M059J (cell line): ENCODE data around the gene PEX5L. TPM values are rescaled to one million over a fixed set of nuclear protein-coding genes. Genes with fewer than 3 reads are reported as not detected.
"Not testable (repeated sequence)": the region's sequence is repeated elsewhere in the genome, so short reads cannot be mapped to it uniquely, and the experiment has no call there.

ENCODE experiments used
- DNase-seq: peaks from one replicate; pipeline ENCODE4 v3.0.0-alpha.2; 2012; ENCODE audit warnings: low read depth
- total RNA-seq: library from RNA; depleted of rRNA; stranded (reverse); fragments of >200 nt; shearing (Covaris generic); gene quantifications from 2 replicates; pipeline ENCODE4 v1.2.3, GENCODE V29; 2014; rRNA removed

Gene PEX5L, protein sequence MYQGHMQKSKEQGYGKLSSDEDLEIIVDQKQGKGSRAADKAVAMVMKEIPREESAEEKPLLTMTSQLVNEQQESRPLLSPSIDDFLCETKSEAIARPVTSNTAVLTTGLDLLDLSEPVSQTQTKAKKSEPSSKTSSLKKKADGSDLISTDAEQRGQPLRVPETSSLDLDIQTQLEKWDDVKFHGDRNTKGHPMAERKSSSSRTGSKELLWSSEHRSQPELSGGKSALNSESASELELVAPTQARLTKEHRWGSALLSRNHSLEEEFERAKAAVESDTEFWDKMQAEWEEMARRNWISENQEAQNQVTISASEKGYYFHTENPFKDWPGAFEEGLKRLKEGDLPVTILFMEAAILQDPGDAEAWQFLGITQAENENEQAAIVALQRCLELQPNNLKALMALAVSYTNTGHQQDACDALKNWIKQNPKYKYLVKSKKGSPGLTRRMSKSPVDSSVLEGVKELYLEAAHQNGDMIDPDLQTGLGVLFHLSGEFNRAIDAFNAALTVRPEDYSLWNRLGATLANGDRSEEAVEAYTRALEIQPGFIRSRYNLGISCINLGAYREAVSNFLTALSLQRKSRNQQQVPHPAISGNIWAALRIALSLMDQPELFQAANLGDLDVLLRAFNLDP
- total RNA-seq = 0.12 and 1.7 TPM in 2 replicates

DNA sequence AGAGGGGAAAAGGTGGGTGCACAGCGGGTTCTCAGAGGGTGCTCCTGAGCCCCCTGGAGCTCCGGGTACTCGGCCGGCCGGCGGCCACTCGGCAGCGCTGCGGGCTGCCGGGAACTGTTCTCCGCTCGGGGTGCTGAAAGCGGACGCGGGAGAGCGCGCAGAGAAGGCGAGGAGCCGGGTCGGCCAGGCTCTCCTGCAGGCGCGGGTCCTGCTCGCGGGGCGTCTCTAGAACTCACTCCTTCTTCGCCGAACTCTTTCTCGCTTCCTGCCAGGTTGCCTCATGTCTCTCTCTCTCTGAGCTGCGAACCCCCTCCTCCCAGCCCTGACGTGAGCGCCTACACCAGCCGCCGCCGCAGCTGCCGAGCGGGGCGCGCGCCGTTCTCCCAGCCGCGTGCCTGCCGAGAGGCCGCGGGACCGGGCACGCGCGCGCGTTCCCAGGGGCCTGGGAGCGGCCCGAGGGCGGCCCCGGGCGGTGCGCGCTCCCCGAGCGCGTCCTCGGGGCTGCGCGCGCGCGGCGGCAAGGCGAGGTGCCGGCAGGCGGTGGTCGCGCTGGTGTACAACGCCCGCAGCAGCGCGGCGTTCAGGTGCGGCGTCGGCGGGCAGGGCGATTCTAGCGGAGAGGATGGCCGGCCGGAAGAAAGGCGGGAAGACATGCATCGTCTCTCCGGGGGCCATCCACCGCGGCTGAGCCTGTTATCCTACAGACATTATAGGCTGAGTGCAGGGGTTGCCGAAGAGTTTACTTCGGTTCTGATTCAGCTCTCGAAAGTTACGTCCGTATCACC is at the start of gene PEX5L:
Gene PEX5L (minus strand): TSS at position 267 of the 785 bp plus-strand sequence. CDS start 338 bp downstream, outside the sequence.
- peak; percentile 27 for DNase-seq

DNA sequence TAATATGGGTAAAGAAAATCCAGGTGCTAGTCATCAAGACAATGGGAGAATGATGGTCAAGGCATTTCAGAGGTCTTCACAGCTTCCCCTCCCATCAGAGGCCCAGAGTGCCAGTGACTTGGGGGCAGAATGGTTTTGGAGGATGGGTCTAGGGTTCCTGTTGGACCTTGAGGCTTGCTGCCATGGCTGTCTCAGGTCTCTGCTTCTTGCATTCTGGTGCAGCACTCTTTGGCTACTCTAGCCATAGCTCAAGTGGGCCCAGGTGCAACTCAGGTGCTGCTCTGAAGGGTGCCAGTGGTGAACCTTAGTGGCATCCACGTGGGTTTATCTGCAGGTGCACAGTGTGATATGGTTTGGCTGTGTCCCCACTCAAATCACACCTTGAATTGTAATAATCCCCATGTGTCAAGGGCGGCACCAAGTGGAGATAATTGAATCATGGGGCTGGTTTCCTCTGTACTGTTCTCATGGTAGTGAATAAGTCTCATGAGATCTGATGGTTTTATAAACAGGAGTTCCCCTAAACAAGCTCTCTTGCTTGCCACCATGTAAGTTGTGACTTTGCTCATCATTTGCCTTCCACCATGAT is 48.5 kb upstream of the PEX5L start:
- DNase-seq = no peak

DNA sequence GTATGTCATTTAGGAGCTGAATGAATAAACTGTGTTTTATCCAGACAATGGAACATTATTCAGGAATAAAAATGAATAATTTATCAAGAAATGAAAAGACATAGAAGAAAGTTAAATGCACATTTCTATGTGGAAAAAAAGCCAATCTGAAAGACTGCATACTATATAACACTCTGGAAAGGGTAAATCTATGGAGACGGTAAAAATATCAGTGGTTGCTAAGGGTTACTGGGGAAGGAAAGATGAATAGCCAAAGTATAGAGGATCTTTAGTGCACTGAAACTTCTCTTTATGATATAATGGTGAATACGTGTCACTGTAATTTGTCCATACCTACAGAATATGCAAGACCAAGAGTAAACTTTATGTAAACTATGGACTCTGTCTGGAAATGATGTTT is 46.0 kb upstream of the PEX5L start:
- no peak for DNase-seq

DNA sequence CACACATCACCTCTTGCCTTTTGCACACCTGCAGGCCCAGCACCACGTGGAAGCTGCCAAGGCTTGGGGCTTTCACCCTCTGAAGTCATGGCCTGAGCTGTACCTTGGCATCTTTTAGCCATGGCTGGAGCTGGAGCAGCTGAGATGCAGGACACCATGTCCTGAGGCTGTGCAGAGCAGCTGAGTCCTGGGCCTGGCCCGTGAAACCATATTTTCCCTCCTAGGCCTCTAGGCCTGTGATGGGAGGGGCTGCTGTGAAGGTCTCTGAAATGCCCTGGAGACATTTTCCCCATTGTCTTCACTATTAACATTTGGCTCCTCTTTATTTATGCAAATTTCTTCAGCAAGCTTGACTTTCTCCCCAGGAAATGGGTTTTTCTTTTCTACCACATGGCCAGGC is 41.9 kb upstream of the PEX5L start:
- DNase-seq = no peak

DNA sequence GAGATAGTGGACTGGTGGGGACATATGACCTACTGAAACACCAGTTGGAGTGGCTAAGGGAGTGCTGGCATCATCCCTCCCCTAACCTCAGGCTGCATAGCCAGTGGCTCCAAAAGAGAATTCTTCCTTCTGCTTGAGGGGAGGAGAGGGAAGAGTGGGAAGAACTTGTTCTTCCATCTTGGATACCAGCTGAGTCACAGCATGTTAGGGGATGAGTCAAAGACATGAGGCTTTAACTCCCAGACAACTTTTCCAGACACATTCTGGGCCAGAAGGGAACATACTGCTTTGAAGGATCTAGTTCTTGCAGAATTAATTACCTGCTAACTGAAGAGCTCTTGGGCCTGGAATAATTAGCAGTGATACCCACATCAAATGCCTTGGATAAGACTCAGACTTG is 36.8 kb upstream of the PEX5L start:
- peak; percentile 8 for DNase-seq

DNA sequence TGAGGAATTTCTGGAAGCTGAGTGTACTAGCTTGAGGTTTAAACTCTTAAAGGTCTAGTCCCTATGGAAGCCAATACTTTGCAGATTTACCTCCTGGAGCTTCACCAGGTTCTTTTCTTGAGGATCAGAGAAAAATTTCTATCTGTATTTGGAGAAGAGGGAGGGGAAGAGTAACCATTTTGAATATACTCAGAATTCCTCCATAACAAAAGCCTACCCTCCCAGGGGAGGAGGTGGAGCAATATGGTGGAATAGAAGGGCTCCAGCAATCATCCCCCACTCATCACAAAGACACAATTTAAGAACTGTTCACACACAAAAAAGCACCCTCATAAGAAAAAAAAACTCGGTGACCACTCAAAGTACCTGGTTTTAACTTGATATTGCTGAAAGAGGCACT is 36.0 kb upstream of the PEX5L start:
- no peak for DNase-seq

DNA sequence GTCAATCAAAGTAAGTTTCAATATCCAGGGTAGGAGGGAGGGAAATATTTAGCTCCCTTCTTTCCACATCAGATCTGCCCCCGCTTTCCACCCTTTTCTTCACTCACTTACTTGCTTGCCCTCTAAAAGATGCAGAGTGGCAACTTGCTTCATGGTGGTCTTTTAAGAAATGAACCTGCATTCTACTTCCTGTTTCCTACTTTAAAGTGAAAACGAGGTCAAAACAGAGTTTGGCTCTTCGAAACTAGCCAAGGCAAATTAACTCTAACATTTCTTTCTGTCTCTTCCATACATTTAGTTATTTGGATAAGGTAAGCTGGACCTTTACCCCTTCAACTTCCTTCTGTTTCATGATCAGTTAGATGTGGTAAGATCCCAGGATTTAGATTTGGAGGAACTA is 34.2 kb upstream of the PEX5L start:
- DNase-seq = no peak

DNA sequence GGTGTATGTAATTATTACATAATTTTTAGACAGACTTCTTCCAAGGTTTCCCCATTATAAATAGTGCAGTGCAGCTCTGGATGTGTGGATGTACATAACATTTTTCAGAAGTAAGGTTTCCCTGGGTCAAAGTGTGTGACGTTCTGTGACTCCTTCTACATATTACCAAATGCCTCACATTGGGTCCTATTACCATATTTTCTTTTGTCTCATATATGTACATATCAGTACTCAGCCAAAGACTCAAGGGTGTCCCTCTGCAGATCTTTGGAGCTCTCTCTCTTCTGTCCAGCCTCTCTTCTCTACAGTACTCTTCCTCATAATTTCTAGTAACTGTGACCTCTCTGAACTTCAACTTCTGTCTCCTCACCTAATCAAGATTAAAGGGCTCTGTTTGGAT is 31.3 kb upstream of the PEX5L start:
- DNase-seq = no peak

DNA sequence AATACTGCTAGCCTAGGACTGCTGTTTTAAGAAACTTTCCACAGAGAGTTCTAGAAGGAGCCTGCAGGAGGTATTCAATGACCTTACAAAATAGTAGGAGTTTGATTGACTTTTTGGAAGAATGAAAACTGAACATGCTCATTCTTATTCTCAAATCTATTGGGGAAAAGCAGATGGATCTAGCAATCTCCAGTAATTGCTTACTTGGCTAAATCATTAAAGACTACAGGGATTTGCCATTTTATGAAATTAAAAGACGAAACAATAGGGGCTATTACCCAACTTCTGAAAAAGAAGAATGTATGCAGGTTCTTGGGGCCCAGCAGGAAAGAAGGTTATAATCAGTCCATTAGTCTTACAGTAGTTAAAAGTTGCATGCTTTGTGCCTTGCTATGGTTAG is 29.9 kb upstream of the PEX5L start:
- no peak for DNase-seq

DNA sequence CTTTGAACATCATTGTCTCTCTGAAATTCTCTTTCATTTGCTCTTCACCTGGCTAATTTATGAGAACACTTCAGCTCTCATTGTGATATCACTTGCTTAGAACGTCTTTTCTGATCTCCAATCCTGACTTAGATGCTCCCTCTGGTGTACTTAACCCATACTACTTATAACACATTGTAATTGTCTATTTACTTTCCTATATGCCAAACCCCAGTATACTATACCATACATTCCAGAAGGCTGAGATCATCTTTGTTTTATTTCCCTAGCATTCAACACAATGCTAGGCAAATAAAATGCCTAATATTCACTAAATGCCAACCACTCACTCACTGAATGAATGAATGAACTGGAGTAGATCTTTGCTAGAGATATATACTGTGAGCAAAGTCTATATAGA is 27.0 kb upstream of the PEX5L start:
- no peak for DNase-seq

DNA sequence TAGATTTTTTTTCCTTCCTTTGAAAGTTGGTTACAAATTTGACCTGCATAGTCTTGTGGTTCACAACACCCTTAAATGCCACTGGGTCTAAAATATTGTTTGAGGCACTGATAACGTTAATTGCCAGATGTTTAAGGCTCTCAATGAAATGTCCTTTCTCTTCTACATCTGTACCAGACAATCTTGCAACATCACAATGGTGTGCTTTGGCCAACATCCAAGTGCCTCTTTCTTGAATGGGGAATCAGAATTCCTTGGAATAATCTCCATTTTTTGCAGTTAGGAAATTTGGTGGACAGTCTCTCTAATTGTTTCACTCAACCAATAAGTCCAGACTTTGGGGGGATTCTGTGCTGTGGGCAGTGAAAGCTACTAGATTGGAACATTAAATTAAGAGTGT is 26.0 kb upstream of the PEX5L start:
- DNase-seq = no peak

DNA sequence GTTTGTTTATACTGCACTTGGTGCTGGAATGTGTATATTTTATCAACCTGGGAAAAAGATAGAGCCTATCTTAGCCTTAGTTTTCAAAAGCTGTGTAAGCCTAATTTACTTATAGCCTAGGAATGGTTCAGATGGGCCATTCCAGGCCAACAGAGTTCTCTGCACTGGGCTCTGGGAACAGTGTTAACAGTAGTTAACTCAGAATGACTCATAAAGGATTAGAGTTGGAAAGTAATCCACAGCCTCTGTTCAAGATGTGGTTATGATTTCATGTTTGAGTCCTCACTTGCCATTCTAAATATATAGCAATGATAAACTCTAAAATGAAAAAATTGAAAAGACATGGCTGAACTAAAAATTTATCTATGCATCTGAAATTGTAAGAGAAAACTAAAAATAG is 22.6 kb upstream of the PEX5L start:
- peak; percentile 28 for DNase-seq

DNA sequence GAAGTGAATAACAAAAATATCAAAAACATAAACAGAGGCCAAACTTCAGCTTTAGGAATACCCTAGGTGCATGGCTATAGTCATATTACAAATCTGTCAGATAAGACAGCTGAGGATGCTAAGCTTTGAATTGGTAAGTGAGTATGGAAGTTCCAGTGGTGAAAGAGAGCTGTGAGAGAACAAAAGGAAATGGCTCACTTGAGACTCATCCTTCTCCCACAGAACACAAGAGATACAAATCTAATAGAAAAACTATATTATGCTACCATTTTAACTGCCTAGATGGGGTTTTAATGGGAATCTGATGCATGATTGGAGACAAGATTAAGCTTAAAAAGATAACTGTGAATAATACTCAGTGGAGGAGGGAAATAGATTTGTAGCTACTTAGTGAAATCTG is 21.5 kb upstream of the PEX5L start:
- DNase-seq = no peak

DNA sequence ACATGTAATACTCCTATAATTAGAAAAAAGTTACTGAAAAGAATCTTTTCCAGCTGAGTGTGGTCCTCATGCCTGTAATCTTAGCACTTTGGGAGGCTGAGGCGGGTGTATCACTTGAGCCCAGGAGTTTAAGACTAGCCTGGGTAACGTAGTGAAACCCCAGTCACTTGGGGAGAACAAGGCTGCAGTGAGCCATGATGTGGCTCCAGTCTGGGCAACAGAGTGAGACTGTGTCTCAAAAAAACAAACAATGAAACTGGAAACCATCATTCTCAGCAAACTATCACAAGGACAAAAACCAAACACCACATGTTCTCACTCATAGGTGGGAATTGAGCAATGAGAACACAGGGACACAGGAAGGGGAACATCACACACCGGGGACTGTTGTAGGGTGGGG is 18.9 kb upstream of the PEX5L start:
- not testable (repeated sequence) for DNase-seq

DNA sequence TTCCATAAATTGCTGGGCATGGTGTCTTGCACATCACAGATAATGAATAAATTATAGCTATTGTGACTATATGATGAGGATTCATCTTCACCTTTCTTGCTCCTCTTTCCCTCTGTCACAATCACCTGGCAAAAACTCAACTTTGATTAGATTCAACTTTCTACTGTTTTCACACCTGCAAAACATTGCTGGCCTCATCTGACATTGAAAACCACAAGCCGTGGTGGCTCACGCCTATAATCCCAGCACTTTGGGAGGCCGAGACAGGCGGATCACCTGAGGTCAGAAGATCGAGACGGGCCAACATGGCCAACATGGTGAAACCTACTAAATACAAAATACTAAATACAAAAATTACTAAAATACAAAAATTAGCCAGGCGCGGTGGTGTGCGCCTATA is 12.7 kb upstream of the PEX5L start:
- DNase-seq = no peak

DNA sequence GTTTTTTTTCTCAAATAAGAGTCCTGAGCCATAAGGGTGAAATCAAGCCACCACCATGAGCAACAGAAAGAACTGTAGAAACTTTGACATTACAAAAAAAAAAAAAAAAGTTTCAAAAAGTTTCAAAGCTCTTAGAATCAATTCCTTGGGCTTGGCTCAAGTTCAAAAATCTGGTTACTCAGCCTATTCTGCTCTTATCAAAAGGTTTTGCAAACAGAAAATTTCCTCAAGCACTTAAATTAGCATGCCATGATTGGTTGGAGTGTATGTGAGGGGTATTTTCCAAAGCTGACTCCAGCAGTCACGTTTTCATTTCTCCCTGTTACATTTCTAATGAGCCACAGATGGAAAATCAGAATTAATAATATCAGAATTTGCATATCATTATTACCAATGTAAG is 12.1 kb upstream of the PEX5L start:
- peak; percentile 38 for DNase-seq

DNA sequence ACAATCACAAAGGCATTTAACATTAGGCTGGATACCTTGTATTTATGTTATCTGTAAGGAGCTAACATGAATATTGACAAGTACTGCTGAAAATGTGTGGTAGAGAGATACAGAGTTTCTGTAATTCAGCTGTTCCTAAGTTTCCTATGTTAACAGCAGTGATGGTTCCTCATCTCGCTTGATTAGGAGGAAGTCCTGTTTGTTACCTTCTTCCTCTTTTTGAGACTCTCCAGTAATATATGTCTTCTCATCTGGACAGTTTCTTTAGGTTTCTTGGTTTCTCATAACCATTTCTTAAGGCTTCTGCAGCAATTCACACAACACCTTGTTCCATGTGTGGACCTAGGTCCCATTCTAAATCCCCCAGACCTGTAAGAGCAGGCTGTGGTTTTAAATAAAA is 11.4 kb upstream of the PEX5L start:
- DNase-seq = no peak

DNA sequence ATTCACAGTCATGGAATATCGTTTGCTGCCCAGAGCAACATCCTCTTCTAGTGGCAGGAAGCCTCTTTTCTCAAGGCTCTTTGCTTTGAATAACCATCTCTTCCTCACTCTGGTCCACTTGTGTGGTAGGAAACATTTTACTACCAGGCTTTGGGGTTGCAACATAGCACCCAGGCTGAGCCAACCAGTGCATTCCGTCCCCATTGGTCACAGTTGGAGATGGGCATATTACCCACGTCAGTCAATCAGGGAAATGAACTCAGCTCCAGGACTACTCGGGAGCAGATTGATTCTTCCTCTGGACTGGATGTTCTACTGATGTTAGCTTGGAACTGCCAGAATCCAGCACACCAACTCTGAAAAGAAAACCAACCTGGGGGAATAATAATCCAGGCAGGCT is 4.2 kb upstream of the PEX5L start:
- DNase-seq = peak; percentile 8

DNA sequence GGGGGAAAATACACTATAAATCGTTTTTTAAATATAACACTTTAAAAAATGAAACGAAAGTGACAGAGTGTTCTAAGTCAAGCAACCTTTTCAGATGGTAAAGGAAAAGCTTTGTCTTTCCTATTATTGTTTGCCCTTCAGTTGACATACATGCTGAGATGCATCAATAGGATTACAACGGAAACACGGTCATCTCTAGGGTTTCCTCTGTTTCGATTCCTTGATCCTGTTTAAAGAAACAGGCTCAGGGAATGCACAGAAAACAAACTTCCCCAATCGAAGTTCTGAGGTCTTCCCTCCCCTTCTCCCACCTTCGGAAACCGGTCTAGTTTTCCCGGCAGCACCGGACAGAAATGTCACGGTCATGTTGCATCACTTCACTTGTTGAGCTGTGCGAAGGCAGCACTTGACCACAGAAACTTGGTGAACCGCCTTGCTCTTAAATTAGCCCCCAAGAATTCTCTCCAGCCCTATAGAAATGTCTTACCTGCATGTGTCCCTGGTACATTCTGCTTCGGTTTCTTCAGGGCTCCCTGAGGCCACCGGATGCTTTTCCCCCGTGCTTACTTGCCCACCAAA is 556 bp downstream of the PEX5L start:
- DNase-seq = no peak

DNA sequence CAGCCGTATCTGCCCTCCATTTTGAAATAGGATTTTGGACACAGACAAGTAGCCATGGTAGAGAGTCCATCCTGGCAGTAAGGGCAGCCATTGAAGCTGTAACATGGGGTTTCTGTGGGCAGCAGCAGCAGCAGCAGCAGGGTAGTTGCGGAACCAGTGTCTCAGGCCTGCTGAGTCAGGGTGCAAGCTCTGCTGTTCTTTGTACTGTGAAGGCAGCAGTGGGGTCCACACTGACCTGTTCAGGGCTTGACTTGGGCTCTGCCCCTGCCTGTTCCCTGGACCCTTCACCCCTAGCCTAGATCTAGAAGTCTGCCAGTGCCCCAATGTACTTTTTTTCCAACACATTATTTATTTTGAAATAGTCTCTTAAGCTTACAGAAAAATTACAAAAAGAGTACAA is 9.7 kb downstream of the PEX5L start:
- DNase-seq = no peak

DNA sequence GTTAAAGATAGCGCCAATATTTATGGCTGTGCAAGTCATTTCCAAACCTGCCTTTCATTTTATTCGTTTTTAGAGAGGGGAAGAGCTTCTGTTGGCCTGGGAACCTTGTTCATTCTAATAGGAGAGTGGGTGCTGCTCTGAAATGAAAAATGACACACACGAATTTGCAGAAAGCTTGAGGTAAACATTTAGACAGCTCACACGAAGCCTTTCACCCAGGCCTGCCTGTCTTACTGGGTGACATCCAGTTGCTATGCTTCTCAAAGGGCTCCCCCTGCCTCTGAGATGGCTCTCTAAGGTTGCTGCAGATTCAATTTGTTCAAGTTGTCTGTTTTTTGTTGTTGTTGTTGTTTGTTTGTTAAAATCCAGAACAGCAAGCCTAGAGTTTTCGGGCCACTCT is 18.2 kb downstream of the PEX5L start:
- DNase-seq = no peak

DNA sequence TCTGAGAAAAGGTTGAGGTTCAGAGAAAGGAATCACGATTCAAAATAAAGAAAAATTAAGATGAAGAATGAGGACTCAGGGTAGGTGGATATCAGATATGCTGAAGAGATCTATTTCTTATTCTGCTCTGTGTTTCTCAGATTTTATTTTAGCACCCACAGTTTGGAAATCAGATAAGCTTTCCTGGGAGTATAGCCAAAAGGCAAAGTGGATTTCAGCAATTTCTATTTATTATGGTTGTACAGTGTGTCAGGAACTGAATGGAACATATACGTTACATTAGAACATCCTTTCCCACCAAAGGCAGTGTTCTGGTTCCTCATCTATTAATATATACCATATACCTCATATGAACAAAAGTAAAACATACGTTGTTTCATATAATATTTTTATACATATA is 18.9 kb downstream of the PEX5L start:
- DNase-seq = no peak
